H1 (cell line): ENCODE measurements around the gene ESD. TPM values are rescaled to one million over a fixed set of nuclear protein-coding genes. Genes with fewer than 3 reads are reported as not detected.

Experiments
- CTCF ChIA-PET: fragments of 300-600 bp; sonication (Branson Sonifier 250); formaldehyde crosslinking; loops from one replicate; lab custom pipeline; 2021; ENCODE audit not compliant: partially characterized antibody; lab: Charles Lee
- POLR2A ChIA-PET: fragments of 300-600 bp; sonication (Branson Sonifier 250); formaldehyde crosslinking; loops from one replicate; lab custom pipeline; 2021; ENCODE audit warnings: inconsistent platforms; ENCODE audit not compliant: partially characterized antibody; lab: Charles Lee
- DNase-seq, 2 experiments: peaks; one replicate each; pipeline versions ENCODE4 v3.0.0 to v3.0.0-alpha.2; 2010 to 2022; ENCODE audit warnings: low spot score in 2 of 2, low read depth in 1 of 2, mixed read lengths in 1 of 2
- FAIRE-seq: peaks from 2 replicates; lab custom pipeline; 2011; peaks lifted over from hg19 to GRCh38; lab: Jason Lieb, UNC
- H2AFZ ChIP-seq: 2 replicates; pipeline ENCODE4 v1.8.1; 2012; ENCODE audit warnings: low read length, inconsistent platforms
- H2AK5ac ChIP-seq: 2 replicates; pipeline ENCODE4 v1.6.1; 2013; ENCODE audit warnings: low read depth, low read length
- H2BK120ac ChIP-seq: replicated peaks from 2 replicates; pipeline ENCODE3; 2013; ENCODE audit warnings: low read depth, low read length, inconsistent platforms
- H2BK12ac ChIP-seq: 2 replicates; pipeline ENCODE4 v1.6.1; 2013; ENCODE audit warnings: low read depth, low read length
- H2BK15ac ChIP-seq: 2 replicates; pipeline ENCODE4 v1.6.1; 2013; ENCODE audit warnings: low read length
- H2BK20ac ChIP-seq: 2 replicates; pipeline ENCODE4 v1.6.1; 2013; ENCODE audit warnings: low read length
- H2BK5ac ChIP-seq: 2 replicates; pipeline ENCODE4 v1.6.1; 2013; ENCODE audit warnings: low read depth, low read length
- H3K14ac ChIP-seq: 2 replicates; pipeline ENCODE4 v1.6.1; 2013; ENCODE audit warnings: inconsistent platforms; ENCODE audit not compliant: insufficient read length
- H3K18ac ChIP-seq: 2 replicates; pipeline ENCODE4 v1.6.1; 2013; ENCODE audit warnings: low read length; ENCODE audit errors: extremely low read depth
- H3K23ac ChIP-seq: 2 replicates; pipeline ENCODE4 v1.6.1; 2013; ENCODE audit warnings: inconsistent platforms; ENCODE audit not compliant: insufficient read length
- H3K23me2 ChIP-seq: 2 replicates; pipeline ENCODE4 v1.6.1; 2013; ENCODE audit warnings: low read depth, low read length
- H3K27ac ChIP-seq: 2 replicates; pipeline ENCODE4 v1.6.1; 2011; ENCODE audit warnings: low read depth, low read length, inconsistent platforms
- H3K27me3 ChIP-seq, 4 experiments: replicated peaks in 1 of 4; 1 replicate in 1 of 4; 2 replicates in 3 of 4; pipeline versions ENCODE4 v1.6.1 to v1.8.1; 2011 to 2013; ENCODE audit warnings: low read length in 3 of 4, mild to moderate bottlenecking in 3 of 4, inconsistent platforms in 2 of 4, mixed read lengths in 2 of 4, moderate library complexity in 1 of 4; ENCODE audit not compliant: control insufficient read depth in 3 of 4, insufficient read depth in 3 of 4; ENCODE audit errors: extremely low read depth in 1 of 4
- H3K36me3 ChIP-seq, 4 experiments: 2 replicates each; pipeline versions ENCODE4 v1.6.1 to v1.8.1; 2011 to 2013; ENCODE audit warnings: mild to moderate bottlenecking in 4 of 4, low read length in 3 of 4, moderate library complexity in 2 of 4, control low read depth in 1 of 4, inconsistent platforms in 1 of 4; ENCODE audit not compliant: insufficient read depth in 4 of 4, control insufficient read depth in 2 of 4
- H3K4ac ChIP-seq: replicated peaks from 2 replicates; pipeline ENCODE3; 2013; ENCODE audit warnings: low read length, low read depth, mixed read lengths, inconsistent platforms; ENCODE audit not compliant: insufficient read length
- H3K4me1 ChIP-seq, 4 experiments: replicated peaks in 1 of 4; 1 replicate in 1 of 4; 2 replicates in 3 of 4; pipeline versions ENCODE4 v1.6.1 to v1.8.1; 2011 to 2013; ENCODE audit warnings: low read length in 3 of 4, inconsistent platforms in 2 of 4, mixed read lengths in 1 of 4; ENCODE audit not compliant: insufficient read depth in 4 of 4, control insufficient read depth in 3 of 4
- H3K4me2 ChIP-seq, 2 experiments: 2 replicates each; pipeline versions ENCODE4 v1.6.1 to v1.8.1; 2011 to 2013; ENCODE audit warnings: low read depth in 2 of 2, low read length in 2 of 2, control low read depth in 1 of 2, inconsistent platforms in 1 of 2, mild to moderate bottlenecking in 1 of 2; ENCODE audit not compliant: insufficient read depth in 1 of 2
- H3K4me3 ChIP-seq, 4 experiments: fragments of 200-600, 300-600 bp in 1 of 4; sonication (generic), shearing (Covaris generic), sonication (Bioruptor Twin) in 1 of 4; 2 replicates each; pipeline versions ENCODE4 v1.5.1 to v1.8.1; 2011 to 2016; ENCODE audit warnings: low read length in 4 of 4, low read depth in 3 of 4, control low read depth in 2 of 4, inconsistent platforms in 2 of 4, mild to moderate bottlenecking in 2 of 4, mixed read lengths in 1 of 4, moderate library complexity in 1 of 4; ENCODE audit not compliant: insufficient read depth in 2 of 4; ENCODE audit errors: extremely low read depth in 1 of 4
- H3K56ac ChIP-seq: replicated peaks from 2 replicates; pipeline ENCODE3; 2013; ENCODE audit warnings: low read depth, mild to moderate bottlenecking, mixed read lengths, low read length, inconsistent platforms; ENCODE audit not compliant: insufficient read length
- H3K79me1 ChIP-seq: 2 replicates; pipeline ENCODE4 v1.6.1; 2013; ENCODE audit warnings: low read depth, low read length, control low read depth
- H3K79me2 ChIP-seq, 2 experiments: 2 replicates each; pipeline versions ENCODE4 v1.6.1 to v1.8.1; 2012 to 2013; ENCODE audit warnings: low read length in 2 of 2, mild to moderate bottlenecking in 2 of 2, inconsistent platforms in 1 of 2; ENCODE audit not compliant: insufficient read depth in 2 of 2, control insufficient read depth in 1 of 2
- H3K9ac ChIP-seq, 4 experiments: replicated peaks in 1 of 4; 1 replicate in 1 of 4; 2 replicates in 3 of 4; pipeline versions ENCODE4 v1.6.1 to v1.8.1; 2011 to 2013; ENCODE audit warnings: low read depth in 3 of 4, low read length in 3 of 4, control low read depth in 2 of 4, mild to moderate bottlenecking in 2 of 4, moderate library complexity in 2 of 4, inconsistent platforms in 1 of 4; ENCODE audit errors: extremely low read depth in 1 of 4
- H3K9me3 ChIP-seq, 2 experiments: 2 replicates each; pipeline versions ENCODE4 v1.6.1 to v1.8.1; 2012 to 2013; ENCODE audit warnings: mild to moderate bottlenecking in 2 of 2, moderate library complexity in 2 of 2, control low read depth in 1 of 2, inconsistent platforms in 1 of 2, low read depth in 1 of 2, low read length in 1 of 2, mixed read lengths in 1 of 2; ENCODE audit not compliant: insufficient read depth in 2 of 2
- H4K20me1 ChIP-seq, 2 experiments: replicated peaks in 1 of 2; 2 replicates each; pipeline versions ENCODE3 to v1.8.1; 2011 to 2013; ENCODE audit warnings: inconsistent platforms in 2 of 2, low read length in 2 of 2, mild to moderate bottlenecking in 1 of 2; ENCODE audit not compliant: insufficient read depth in 2 of 2, control insufficient read depth in 1 of 2
- H4K5ac ChIP-seq: 2 replicates; pipeline ENCODE4 v1.6.1; 2013; ENCODE audit warnings: low read length, low read depth, mixed read lengths, inconsistent platforms; ENCODE audit not compliant: insufficient read length
- H4K8ac ChIP-seq: 2 replicates; pipeline ENCODE4 v1.8.0; 2013; ENCODE audit warnings: mild to moderate bottlenecking, moderate library complexity, low read length, inconsistent platforms; ENCODE audit not compliant: insufficient read depth; ENCODE audit errors: extremely low read depth
- H4K91ac ChIP-seq: replicated peaks from 2 replicates; pipeline ENCODE3; 2013; ENCODE audit warnings: low read length, mixed read lengths, inconsistent platforms; ENCODE audit not compliant: insufficient read length
- ASH2L ChIP-seq: fragments of 200-600, 300-600 bp; sonication (generic); IDR thresholded peaks from one replicate; pipeline ENCODE4 v1.7.1; 2017; ENCODE audit warnings: low read length
- E2F6 ChIP-seq: IDR thresholded peaks from 2 replicates; pipeline ENCODE4 v1.6.1; 2012; ENCODE audit warnings: inconsistent platforms
- FOSL1 ChIP-seq: IDR thresholded peaks from 2 replicates; pipeline ENCODE4 v1.6.1; 2011; ENCODE audit warnings: mild to moderate bottlenecking, low read depth, low read length, moderate library complexity; ENCODE audit not compliant: insufficient read depth
- NANOG ChIP-seq: IDR thresholded peaks from 2 replicates; pipeline ENCODE4 v1.6.1; 2011; ENCODE audit warnings: low read length, low read depth, mild to moderate bottlenecking, inconsistent platforms; ENCODE audit not compliant: insufficient read depth, poor library complexity, severe bottlenecking
- RBBP5 ChIP-seq: IDR thresholded peaks from 2 replicates; pipeline ENCODE4 v1.7.1; 2012; ENCODE audit warnings: low read depth, mild to moderate bottlenecking, inconsistent platforms, low read length, moderate library complexity, borderline replicate concordance
- SRF ChIP-seq: IDR thresholded peaks from 2 replicates; pipeline ENCODE4 v1.6.1; 2011; ENCODE audit warnings: mild to moderate bottlenecking, low read depth, low read length, moderate library complexity
- USF2 ChIP-seq: IDR thresholded peaks from 2 replicates; pipeline ENCODE4 v1.6.1; 2011; ENCODE audit warnings: low read length, improper control_type of control experiment
- WGBS, 2 experiments: shearing (Covaris generic) in 1 of 2; methylation state at CpG; one replicate each; pipeline versions ENCODE4 v1.1.6 to v1.1.7; 2013 to 2015; ENCODE audit warnings: low lambda C conversion rate in 2 of 2, mixed read lengths in 2 of 2, inconsistent platforms in 1 of 2, low coverage in 1 of 2, missing lambda C conversion rate in 1 of 2; ENCODE audit not compliant: insufficient replicate concordance in 2 of 2, insufficient coverage in 1 of 2, insufficient read length in 1 of 2; ENCODE audit errors: extremely low coverage in 1 of 2, missing lambda C conversion rate in 1 of 2; 5-methylcytosine and 5-hydroxymethylcytosine counted together
- polyA plus RNA-seq, 7 experiments: library from polyadenylated mRNA; depleted of rRNA in 3 of 7; stranded (reverse) in 5 of 7; unstranded in 2 of 7; fragments of >200 nt in 5 of 7; fragments of 200-250 nt in 2 of 7; gene quantifications; 1 replicate in 5 of 7; 2 replicates in 1 of 7; 4 replicates in 1 of 7; pipeline versions ENCODE4 v1.2.1 to v1.2.3, GENCODE V29; 2011 to 2013; ENCODE audit warnings: missing spikeins in 2 of 7, mixed read lengths in 2 of 7
- total RNA-seq: library from RNA; stranded (reverse); fragmentation: NEBNext Ultra II Directional; extraction: Animal tissue kit (Norgen Biotek cat#: 25700); gene quantifications from 2 replicates; pipeline ENCODE4 v1.2.1, GENCODE V29; 2021

ESD gene
- total and polyA plus RNA-seq, 2 of the 8 experiments (the other 6 are each of a cell fraction or from before 2014, with no cell fraction given) = 40.3 to 55.8 TPM

GRCh38 chr13:46778095-46778494, 18.9 kb downstream of the ESD start:
- no peak overlapping the region for H2BK15ac ChIP-seq
- DNase-seq = no peak
- H2AFZ ChIP-seq = no peak overlapping the region
- no peak overlapping the region for H3K4ac ChIP-seq
- no peak overlapping the region for H3K4me2 ChIP-seq
- no peak overlapping the region for H3K4me3 ChIP-seq
- no peak overlapping the region for H2BK120ac ChIP-seq
- H3K56ac ChIP-seq = no peak overlapping the region
- H2BK5ac ChIP-seq = no peak overlapping the region
- H3K18ac ChIP-seq = no peak overlapping the region
- H4K5ac ChIP-seq = no peak overlapping the region
- H3K4me1 ChIP-seq = no peaks in the 10 kb centered on the region
- H3K9me3 ChIP-seq = no peaks in the 10 kb centered on the region
- H3K27ac ChIP-seq = no peak overlapping the region
- H3K23ac ChIP-seq = no peak overlapping the region
- TF ChIP-seq USF2 = no peak
- no peak for TF ChIP-seq FOSL1
- no peak for TF ChIP-seq E2F6
- TF ChIP-seq SRF = no peak
- no peak for TF ChIP-seq RBBP5
- no peak for TF ChIP-seq ASH2L
- TF ChIP-seq NANOG = no peak
- TF ChIP-seq, all 59 proteins: peak for 0
- Histone ChIP-seq H3K79me2 (no peaks in the 10 kb centered on the region), H3K23me2 (no peaks in the 10 kb centered on the region), H3K79me1 (no peaks in the 10 kb centered on the region), H3K36me3 (peaks cover 0 to 53% (median 8%) of the 10 kb centered on the region in 4 experiments; a peak in 6 of 8 replicates), H2AK5ac (no peak overlapping the region), H4K91ac (no peak overlapping the region), H3K14ac (no peak overlapping the region), H3K9ac (no peak overlapping the region), H2BK20ac (no peak overlapping the region), H4K8ac (no peak overlapping the region), H2BK12ac (no peak overlapping the region), H3K27me3 (no peaks in the 10 kb centered on the region), H4K20me1 (peaks cover 0 to 2% of the 10 kb centered on the region in 2 experiments)
- FAIRE-seq = no peak
- ChIA-PET CTCF (interaction anchor here (1.2 to 1.3 kb wide), 2 partner anchors 15 to 18 kb away, joined by 3 to 4 read pairs; partner anchors contain the start of gene ESD), POLR2A (interaction anchor here (0.9 kb wide), 1 partner anchor 9 kb away, joined by 3 read pairs; no protein-coding TSS in a partner anchor)
- 94 to 100% methylated on average over 1 to 3 of the region's 3 CpGs for WGBS, 2 experiments
